Common myeloid progenitor, CD34-positive (primary cell): ENCODE measurements around the gene SYNE4.

Experiments
- CTCF ChIA-PET: fragments of 350-600 bp; sonication (Branson Sonifier 250); formaldehyde crosslinking; loops from one replicate; lab custom pipeline; 2021; ENCODE audit warnings: antibody characterized with exemption; lab: Charles Lee
- POLR2A ChIA-PET: fragments of 350-600 bp; sonication (Branson Sonifier 250); formaldehyde crosslinking; loops from one replicate; lab custom pipeline; 2021; ENCODE audit warnings: antibody characterized with exemption; lab: Charles Lee
- DNase-seq, 3 donors: peaks; one replicate each; pipeline versions ENCODE4 v3.0.0 to v3.0.0-alpha.2; 2013
- H3K27ac ChIP-seq, 2 experiments: 1 replicate in 1 of 2; 2 replicates in 1 of 2; pipeline ENCODE4 v1.7.0; 2013; ENCODE audit warnings: inconsistent platforms in 2 of 2, low read length in 2 of 2, mild to moderate bottlenecking in 2 of 2, low read depth in 1 of 2, moderate library complexity in 1 of 2; ENCODE audit not compliant: severe bottlenecking in 2 of 2, insufficient read depth in 1 of 2, poor library complexity in 1 of 2
- H3K27me3 ChIP-seq, 5 experiments: replicated peaks in 2 of 5; 1 replicate in 3 of 5; 2 replicates in 2 of 5; pipeline versions ENCODE4 v1.6.1 to v1.7.0; 2013; ENCODE audit warnings: low read length in 4 of 5, mild to moderate bottlenecking in 2 of 5, moderate library complexity in 2 of 5, inconsistent platforms in 1 of 5; ENCODE audit not compliant: insufficient read depth in 5 of 5, control insufficient read depth in 4 of 5
- H3K36me3 ChIP-seq, 4 experiments: 1 replicate in 2 of 4; 2 replicates in 2 of 4; pipeline versions ENCODE4 v1.6.1 to v1.7.0; 2013; ENCODE audit warnings: low read length in 3 of 4, control low read depth in 1 of 4, mild to moderate bottlenecking in 1 of 4; ENCODE audit not compliant: control insufficient read depth in 4 of 4, insufficient read depth in 4 of 4
- H3K4me1 ChIP-seq, 4 experiments: 1 replicate in 3 of 4; 2 replicates in 1 of 4; pipeline versions ENCODE4 v1.6.1 to v1.7.1; 2013; ENCODE audit warnings: low read length in 3 of 4, mild to moderate bottlenecking in 3 of 4, control low read depth in 1 of 4, inconsistent platforms in 1 of 4, moderate library complexity in 1 of 4; ENCODE audit not compliant: control insufficient read depth in 4 of 4, insufficient read depth in 4 of 4; ENCODE audit errors: control extremely low read depth in 1 of 4
- H3K4me3 ChIP-seq, 7 experiments: 1 replicate in 4 of 7; 2 replicates in 3 of 7; pipeline versions ENCODE4 v1.5.1 to v1.7.0; 2013; ENCODE audit warnings: mild to moderate bottlenecking in 7 of 7, low read length in 6 of 7, moderate library complexity in 6 of 7, inconsistent platforms in 2 of 7, low read depth in 2 of 7, control low read depth in 1 of 7; ENCODE audit not compliant: insufficient read depth in 4 of 7, control insufficient read depth in 1 of 7; ENCODE audit errors: extremely low read depth in 1 of 7
- H3K9me3 ChIP-seq, 5 experiments: 1 replicate in 4 of 5; 2 replicates in 1 of 5; pipeline versions ENCODE4 v1.6.1 to v1.7.1; 2013; ENCODE audit warnings: low read length in 4 of 5, mild to moderate bottlenecking in 2 of 5, inconsistent platforms in 1 of 5, low read depth in 1 of 5, moderate library complexity in 1 of 5; ENCODE audit not compliant: control insufficient read depth in 4 of 5, insufficient read depth in 2 of 5; ENCODE audit errors: control extremely low read depth in 1 of 5
- WGBS: methylation state at CpG from one replicate; pipeline ENCODE4 v1.1.5; 2013; ENCODE audit not compliant: insufficient coverage; 5-methylcytosine and 5-hydroxymethylcytosine counted together

SYNE4 gene

DNA sequence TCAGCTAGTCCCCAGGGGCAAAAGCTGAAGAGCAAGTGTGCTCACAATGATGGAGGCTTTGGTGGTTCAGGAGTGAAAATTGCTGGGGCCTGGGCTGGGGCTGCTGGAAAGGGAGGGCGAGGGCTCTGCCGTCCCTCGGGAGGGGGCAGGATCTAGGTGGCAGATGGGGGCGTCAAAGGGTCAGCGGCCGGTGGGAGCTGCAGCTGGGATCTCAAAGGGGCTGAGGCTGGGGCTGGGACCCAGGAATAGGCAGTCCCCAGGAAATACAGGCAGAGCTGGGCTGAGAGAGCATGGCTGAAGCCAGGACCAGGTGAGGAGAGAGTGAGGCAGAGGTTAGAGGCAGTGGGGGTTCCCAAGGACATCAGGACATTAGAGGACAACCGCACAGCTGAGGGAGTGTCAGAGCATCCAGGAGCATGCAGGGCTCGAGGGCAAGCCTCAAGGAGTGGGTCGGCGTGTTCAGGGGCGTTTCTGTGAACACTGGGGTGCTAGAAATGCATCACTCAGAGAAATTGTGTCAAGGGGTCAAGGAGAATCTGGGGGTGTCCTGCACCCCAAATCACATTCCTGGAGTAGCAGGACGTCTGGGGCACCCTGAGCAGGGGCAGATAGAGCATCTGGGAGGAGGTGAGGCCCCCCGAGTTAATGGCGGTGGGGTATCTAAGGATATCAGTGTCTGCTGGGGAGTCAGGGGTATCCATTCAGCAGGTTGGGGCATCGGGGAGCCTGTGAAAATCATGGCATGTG is 1.2 kb upstream of the SYNE4 start:
- no peak overlapping the region for H3K27ac ChIP-seq
- CTCF ChIA-PET = interaction anchor here (0.5 to 1.2 kb wide), 2 partner anchors 14 to 42 kb away, joined by 3 to 5 read pairs; no protein-coding TSS in a partner anchor
- H3K9me3 ChIP-seq = no peaks in the 10 kb centered on the region
- POLR2A ChIA-PET = no interaction called here
- H3K4me3 ChIP-seq = peak overlapping the region in 5 of 7 experiments; percentile 10 to 67 (median 56)
- DNase-seq = no peak
- H3K4me1 ChIP-seq = peaks cover 0 to 27% (median 14%) of the 10 kb centered on the region in 4 experiments
- H3K36me3 ChIP-seq = peaks cover 0 to 3% (median under 1%) of the 10 kb centered on the region in 4 experiments
- WGBS = 88% methylated on average over 12 of the region's 15 CpGs
- H3K27me3 ChIP-seq = peaks cover 0 to 3% (median 0%) of the 10 kb centered on the region in 5 experiments

DNA sequence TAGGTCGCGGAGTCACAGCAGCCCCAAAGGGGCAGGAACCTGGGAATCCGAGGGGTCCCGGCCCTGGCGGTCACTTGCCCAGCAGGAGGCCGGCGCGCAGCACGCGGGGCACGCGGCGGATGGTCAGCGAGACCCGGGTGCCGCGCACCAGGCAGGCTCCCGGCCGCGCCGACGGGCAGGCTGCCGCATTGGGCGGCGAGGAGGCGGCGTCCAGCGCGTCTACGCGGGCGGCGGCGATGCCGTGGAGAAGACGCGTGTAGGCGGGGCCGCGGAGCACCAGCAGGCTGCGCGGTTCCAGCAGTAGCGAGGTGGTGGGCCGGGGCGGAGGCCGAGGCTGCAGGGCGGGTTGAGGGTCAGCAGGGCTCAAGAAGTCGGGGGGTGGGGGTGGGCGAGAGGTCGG is 607 bp upstream of the SYNE4 start:
- 2% methylated on average over 41 of the region's 50 CpGs for WGBS
- ChIA-PET CTCF (interaction anchor here (0.5 kb wide), 1 partner anchor 42 kb away, joined by 5 read pairs; no protein-coding TSS in a partner anchor), POLR2A (no interaction called here)
- peaks cover 0 to 3% (median 0%) of the 10 kb centered on the region in 5 experiments for H3K27me3 ChIP-seq
- peak; percentile 12 to 45 (median 32) for DNase-seq
- peaks cover 0 to 3% (median 2%) of the 10 kb centered on the region in 4 experiments for H3K36me3 ChIP-seq
- H3K27ac ChIP-seq = no peak overlapping the region
- peaks cover 0 to 22% (median 10%) of the 10 kb centered on the region in 4 experiments for H3K4me1 ChIP-seq
- H3K4me3 ChIP-seq = peak overlapping the region; percentile 7 to 67 (median 40)
- H3K9me3 ChIP-seq = no peaks in the 10 kb centered on the region

DNA sequence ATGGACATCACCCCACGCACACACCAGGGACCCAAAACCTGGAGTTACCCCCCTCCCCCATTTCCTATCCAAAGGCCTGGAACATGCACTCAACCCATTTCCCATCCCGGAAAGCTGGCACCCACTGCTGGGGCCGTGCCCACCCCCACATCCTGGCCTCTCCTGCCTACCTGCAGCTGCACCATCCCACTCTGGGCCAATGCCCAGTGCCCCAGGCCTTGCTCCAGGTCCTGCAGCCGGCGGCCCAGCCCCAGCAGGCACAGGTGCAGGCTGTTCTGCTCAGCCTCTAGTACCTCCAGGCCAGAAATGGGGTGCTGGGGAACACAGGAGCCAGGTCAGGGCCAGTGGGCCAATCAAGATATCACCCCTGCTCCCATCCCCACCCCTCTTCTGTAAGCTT is 1.7 kb downstream of the SYNE4 start:
- Histone ChIP-seq H3K9me3 (no peaks in the 10 kb centered on the region), H3K4me1 (peaks cover 0 to 13% (median 4%) of the 10 kb centered on the region in 4 experiments), H3K36me3 (peaks cover 1 to 3% (median 2%) of the 10 kb centered on the region in 4 experiments), H3K27me3 (peaks cover 0 to 3% (median 0%) of the 10 kb centered on the region in 5 experiments), H3K27ac (no peak overlapping the region), H3K4me3 (no peak overlapping the region)
- 100% methylated on average over 5 of the region's 5 CpGs for WGBS
- DNase-seq = no peak
- CTCF ChIA-PET = no interaction called here
- POLR2A ChIA-PET = no interaction called here

DNA sequence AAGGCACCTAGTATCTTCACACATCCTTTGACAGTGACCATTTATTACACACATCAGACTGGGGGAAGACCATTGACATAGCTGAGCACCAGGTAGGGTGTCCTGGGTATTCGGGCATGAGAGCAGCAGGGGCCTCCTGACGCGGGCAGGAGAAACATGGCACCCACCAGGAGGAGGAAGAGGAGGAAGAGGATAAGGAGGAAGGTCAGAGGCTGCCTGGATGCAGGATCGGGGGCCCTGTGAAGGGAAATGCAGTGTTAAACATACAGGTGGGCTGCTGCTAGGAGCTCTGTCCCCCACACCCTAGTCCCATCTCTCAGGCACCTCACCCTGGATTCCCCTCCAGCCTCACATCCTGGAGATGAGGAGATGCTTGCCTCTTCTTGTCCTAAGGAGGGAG is 5.3 kb downstream of the SYNE4 start:
- Histone ChIP-seq H3K9me3 (no peaks in the 10 kb centered on the region), H3K27ac (no peak overlapping the region), H3K4me1 (no peaks in the 10 kb centered on the region), H3K27me3 (no peaks in the 10 kb centered on the region), H3K4me3 (no peak overlapping the region), H3K36me3 (peaks cover 8 to 19% (median 10%) of the 10 kb centered on the region in 4 experiments)
- no peak for DNase-seq
- CTCF ChIA-PET = no interaction called here
- POLR2A ChIA-PET = no interaction called here
- 100% methylated on average over 3 of the region's 4 CpGs for WGBS

DNA sequence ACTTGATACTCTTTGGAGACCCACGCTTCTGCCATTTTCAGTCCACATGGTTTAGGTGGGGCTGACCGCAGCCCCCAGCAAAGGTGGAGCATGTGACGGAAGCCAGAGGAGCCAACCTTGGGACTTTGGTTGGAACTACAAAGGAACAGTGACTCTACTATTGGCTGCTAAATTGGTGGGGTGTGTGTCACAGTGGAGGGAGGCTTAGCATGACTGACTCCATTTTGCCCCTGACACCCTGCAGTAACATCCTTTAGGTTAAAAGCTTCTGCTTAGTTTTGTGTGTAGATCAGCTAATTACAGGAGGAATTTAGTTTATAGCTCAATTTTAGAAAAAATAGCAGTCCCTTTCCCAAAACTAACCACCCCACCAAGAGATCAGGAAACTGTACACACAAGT is 7.0 kb downstream of the SYNE4 start:
- Histone ChIP-seq H3K9me3 (no peaks in the 10 kb centered on the region), H3K4me1 (peaks cover 0 to 7% (median 2%) of the 10 kb centered on the region in 4 experiments), H3K36me3 (peaks cover 8 to 28% (median 12%) of the 10 kb centered on the region in 4 experiments), H3K4me3 (no peak overlapping the region), H3K27ac (no peak overlapping the region), H3K27me3 (no peaks in the 10 kb centered on the region)
- 100% methylated on average over 2 of the region's 3 CpGs for WGBS
- DNase-seq = no peak
- CTCF ChIA-PET = interaction anchor here (0.6 kb wide), 1 partner anchor 480 kb away, joined by 3 read pairs; no protein-coding TSS in a partner anchor
- POLR2A ChIA-PET = no interaction called here

DNA sequence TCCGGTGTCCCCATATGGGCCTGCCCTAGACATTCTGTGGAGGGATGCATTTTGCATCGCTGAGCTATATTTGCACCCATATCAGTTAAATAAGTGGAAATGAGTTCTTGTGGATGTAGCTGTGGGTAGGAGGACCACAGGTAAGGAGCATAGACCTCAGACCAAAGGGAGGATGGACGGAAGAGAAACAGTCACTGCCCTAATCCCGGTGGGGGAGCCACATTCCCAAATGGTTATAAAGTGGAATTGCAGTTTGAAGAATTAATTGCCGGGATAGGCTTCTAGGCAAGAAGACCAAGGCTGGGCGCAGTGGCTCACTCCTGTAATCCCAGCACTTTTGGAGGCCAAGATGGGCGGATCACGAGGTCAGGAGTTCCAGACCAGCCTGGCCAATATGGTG is 11.8 kb downstream of the SYNE4 start:
- ChIA-PET CTCF (interaction anchor here (0.7 to 3.0 kb wide), 6 partner anchors 10 to 197 kb away, joined by 3 to 11 read pairs (median 3); partner anchors contain the start of gene ALKBH6), POLR2A (no interaction called here)
- Histone ChIP-seq H3K4me1 (peaks cover 5 to 28% (median 25%) of the 10 kb centered on the region in 4 experiments), H3K27ac (no peak overlapping the region), H3K4me3 (no peak overlapping the region), H3K27me3 (no peaks in the 10 kb centered on the region), H3K9me3 (no peaks in the 10 kb centered on the region), H3K36me3 (peaks cover 6 to 28% (median 10%) of the 10 kb centered on the region in 4 experiments)
- 90% methylated on average over 6 of the region's 8 CpGs for WGBS
- no peak for DNase-seq
